Measurements from ENCODE around the gene HMCN2.
"Not testable (repeated sequence)": the region's sequence is repeated elsewhere in the genome, so short reads cannot be mapped to it uniquely, and the experiment has no call there.

The HMCN2 gene

GRCh38 chr9:130433168-130433946 is 167.8 kb downstream of the HMCN2 start:
- no peak for DNase-seq (ENCODE audit: low read depth)
- TF ChIP-seq, protein P1, sequence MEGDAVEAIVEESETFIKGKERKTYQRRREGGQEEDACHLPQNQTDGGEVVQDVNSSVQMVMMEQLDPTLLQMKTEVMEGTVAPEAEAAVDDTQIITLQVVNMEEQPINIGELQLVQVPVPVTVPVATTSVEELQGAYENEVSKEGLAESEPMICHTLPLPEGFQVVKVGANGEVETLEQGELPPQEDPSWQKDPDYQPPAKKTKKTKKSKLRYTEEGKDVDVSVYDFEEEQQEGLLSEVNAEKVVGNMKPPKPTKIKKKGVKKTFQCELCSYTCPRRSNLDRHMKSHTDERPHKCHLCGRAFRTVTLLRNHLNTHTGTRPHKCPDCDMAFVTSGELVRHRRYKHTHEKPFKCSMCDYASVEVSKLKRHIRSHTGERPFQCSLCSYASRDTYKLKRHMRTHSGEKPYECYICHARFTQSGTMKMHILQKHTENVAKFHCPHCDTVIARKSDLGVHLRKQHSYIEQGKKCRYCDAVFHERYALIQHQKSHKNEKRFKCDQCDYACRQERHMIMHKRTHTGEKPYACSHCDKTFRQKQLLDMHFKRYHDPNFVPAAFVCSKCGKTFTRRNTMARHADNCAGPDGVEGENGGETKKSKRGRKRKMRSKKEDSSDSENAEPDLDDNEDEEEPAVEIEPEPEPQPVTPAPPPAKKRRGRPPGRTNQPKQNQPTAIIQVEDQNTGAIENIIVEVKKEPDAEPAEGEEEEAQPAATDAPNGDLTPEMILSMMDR (conservative IDR thresholded peaks at IDR 0.05; ENCODE audit: control insufficient read depth, insufficient read depth, low read depth, low read length) = no peak
- H3K4me3 ChIP-seq (ENCODE audit: control insufficient read depth, low read depth, low read length) = no peak overlapping the region

DNA sequence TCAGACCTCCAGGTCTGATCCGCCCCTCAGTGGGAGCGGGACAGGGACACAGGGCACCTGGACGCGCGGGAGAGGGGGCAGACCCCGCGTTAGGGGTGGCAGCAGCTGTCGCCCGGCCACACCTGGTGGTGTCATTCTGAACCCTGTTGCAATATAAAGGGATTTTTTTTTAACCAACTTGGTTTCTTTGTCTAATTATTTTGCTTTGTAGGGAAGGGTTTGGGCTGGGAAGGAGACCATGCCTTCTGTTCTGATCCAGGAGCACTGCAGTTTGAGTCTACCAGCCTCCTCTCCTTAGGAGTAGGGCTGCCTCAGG is 168.3 kb downstream of the HMCN2 start:
- no peak overlapping the region for H3K4me3 ChIP-seq (ENCODE audit: control insufficient read depth, low read depth, low read length)
- TF ChIP-seq, protein P1 (conservative IDR thresholded peaks at IDR 0.05; ENCODE audit: control insufficient read depth, insufficient read depth, low read depth, low read length) = no peak
- no peak for DNase-seq (ENCODE audit: low read depth)

DNA sequence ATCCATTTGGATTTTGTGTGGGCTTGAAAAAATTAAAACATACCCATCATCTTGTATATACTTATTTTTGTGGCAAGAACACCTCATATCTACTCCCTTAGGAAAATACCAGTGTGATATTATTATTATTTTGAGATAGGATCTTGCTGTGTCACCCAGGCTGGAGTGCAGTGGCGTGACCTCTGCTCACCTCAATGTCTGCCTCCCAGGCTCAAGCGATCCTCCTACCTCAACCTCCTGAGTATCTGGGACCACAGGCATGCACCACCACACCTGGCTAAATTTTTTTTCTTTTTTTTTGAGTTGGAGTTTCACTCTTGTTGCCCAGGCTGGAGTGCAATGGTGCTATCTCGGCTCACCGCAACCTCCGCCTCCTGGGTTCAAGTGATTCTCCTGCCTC is 169.1 kb downstream of the HMCN2 start:
- DNase-seq (ENCODE audit: low read depth); H3K4me3 ChIP-seq (ENCODE audit: control insufficient read depth, low read depth, low read length): not testable (repeated sequence)

- no peak for DNase-seq (ENCODE audit: low read depth)
- H3K4me3 ChIP-seq (ENCODE audit: control insufficient read depth, low read depth, low read length) = no peak overlapping the region
- TF ChIP-seq, protein P1 (conservative IDR thresholded peaks at IDR 0.05; ENCODE audit: control insufficient read depth, insufficient read depth, low read depth, low read length) = no peak
Observed at GRCh38 chr9:130437011-130437789, 171.6 kb downstream of the HMCN2 start.

DNA sequence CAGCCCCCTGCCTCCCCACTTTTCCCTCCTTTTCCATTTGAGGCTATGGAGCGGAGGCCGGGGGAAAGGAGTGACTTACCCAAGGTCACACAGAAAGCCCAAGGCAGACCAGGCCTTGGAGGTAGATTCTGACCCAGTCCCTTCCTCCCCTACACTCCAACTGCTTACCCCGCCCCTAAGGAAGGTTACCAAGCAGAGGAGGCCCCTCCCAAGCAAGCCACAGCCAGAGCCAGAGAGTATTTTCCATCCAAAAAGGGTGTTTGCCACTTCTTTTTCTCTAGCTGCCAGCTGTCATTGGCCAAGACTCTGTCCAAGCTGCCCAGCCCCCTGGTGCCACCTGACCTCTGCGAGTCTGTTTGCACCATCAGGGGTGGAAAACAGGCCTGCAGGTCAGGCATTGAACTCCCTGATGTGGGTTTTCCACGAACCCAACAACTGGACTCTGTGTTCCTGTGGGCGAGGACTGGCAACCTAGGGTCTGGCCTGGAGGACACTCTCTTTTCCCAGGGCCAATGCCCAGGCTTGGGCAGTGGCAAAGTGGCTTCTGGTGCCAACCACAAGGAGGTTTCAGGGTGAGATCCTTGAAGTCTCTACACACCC is 172.9 kb downstream of the HMCN2 start:
- H3K4me3 ChIP-seq (ENCODE audit: control insufficient read depth, low read depth, low read length) = no peak overlapping the region
- TF ChIP-seq, protein P1 (conservative IDR thresholded peaks at IDR 0.05; ENCODE audit: control insufficient read depth, insufficient read depth, low read depth, low read length) = no peak
- no peak for DNase-seq (ENCODE audit: low read depth)

GRCh38 chr9:130441031-130441430 is 175.5 kb downstream of the HMCN2 start:
- no peak for DNase-seq (ENCODE audit: low read depth)
- TF ChIP-seq, protein P1 (conservative IDR thresholded peaks at IDR 0.05; ENCODE audit: control insufficient read depth, insufficient read depth, low read depth, low read length) = no peak
- H3K4me3 ChIP-seq (ENCODE audit: control insufficient read depth, low read depth, low read length) = no peak overlapping the region

All from fibroblast of mammary gland (primary cell).